Measurements from ENCODE around the gene JAK1.

DNA sequence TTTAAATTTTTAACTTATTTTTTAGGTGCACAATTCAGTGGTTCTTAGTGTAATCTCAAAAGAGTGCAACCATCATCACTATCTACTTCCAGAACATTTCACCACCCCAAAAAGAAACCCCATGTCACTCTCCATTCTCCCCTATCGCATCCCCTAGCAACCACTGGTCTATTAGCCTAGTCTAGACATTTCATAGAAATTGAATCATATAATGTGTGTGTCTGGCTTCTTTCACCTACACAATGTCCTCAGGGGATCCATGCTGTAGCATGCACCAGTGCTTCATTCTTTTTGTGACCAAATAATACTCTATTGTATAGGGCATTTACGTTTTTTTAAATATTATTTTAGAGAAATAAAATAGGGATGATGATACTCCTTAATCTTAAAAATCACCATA, 64.7 kb downstream of the JAK1 start:
- TF ChIP-seq, protein P1, sequence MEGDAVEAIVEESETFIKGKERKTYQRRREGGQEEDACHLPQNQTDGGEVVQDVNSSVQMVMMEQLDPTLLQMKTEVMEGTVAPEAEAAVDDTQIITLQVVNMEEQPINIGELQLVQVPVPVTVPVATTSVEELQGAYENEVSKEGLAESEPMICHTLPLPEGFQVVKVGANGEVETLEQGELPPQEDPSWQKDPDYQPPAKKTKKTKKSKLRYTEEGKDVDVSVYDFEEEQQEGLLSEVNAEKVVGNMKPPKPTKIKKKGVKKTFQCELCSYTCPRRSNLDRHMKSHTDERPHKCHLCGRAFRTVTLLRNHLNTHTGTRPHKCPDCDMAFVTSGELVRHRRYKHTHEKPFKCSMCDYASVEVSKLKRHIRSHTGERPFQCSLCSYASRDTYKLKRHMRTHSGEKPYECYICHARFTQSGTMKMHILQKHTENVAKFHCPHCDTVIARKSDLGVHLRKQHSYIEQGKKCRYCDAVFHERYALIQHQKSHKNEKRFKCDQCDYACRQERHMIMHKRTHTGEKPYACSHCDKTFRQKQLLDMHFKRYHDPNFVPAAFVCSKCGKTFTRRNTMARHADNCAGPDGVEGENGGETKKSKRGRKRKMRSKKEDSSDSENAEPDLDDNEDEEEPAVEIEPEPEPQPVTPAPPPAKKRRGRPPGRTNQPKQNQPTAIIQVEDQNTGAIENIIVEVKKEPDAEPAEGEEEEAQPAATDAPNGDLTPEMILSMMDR (IDR thresholded peaks at IDR 0.05), result no peak
- no peak for TF ChIP-seq POLR2AphosphoS5 (IDR thresholded peaks at IDR 0.05; ENCODE audit: low read depth, low read length)

All from Panc1 (cell line).